ENCODE data around the gene GRN. TPM values are rescaled to one million over a fixed set of nuclear protein-coding genes. Genes with fewer than 3 reads are reported as not detected.

The GRN gene
- total RNA-seq, 1 experiment from 2014 or later, result 206 TPM

DNA sequence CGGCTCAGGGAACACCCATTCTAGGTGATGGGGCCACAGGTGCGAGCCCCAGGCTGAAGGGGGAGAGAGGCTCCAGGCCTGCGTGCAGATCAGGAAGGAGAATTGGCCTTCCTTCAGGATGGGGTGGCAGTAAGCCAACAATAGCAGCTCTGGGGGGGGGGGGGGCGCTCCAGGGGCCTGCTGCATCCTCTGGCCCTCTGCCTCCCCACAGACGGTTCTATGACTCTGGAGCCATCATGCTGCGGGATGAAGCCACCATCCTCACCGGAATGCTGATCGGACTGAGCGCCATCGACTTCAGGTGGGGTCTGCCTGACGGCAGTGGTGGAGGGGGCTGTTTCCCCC, 30.6 kb upstream of the GRN start:
- CTCF ChIA-PET, result interaction anchor here (1.3 kb wide), 1 partner anchor 17 kb away, joined by 3 read pairs; no protein-coding TSS in a partner anchor
- intact Hi-C loops (cut with micrococcal nuclease), result no loop called here

More for the DNA sequence above, 30.6 kb upstream of the GRN start:
- H3K27me3 ChIP-seq (ENCODE audit: insufficient read depth, low read length), result no peaks in the 10 kb centered on the region
- H4K20me1 ChIP-seq (ENCODE audit: insufficient read depth), result no peaks in the 10 kb centered on the region
- peak overlapping the region; percentile 38 to 53 for H3K4me3 ChIP-seq (replicated peaks in 1 of 2; ENCODE audit: low read depth in 1 of 2, low read length in 2 of 2)
- no peak overlapping the region for H3K27ac ChIP-seq (ENCODE audit: low read depth, low read length)
- no peak overlapping the region for H2AFZ ChIP-seq (ENCODE audit: low read depth, low read length, poor library complexity, severe bottlenecking)
- DNase-seq (ENCODE audit: low read depth, low spot score), result no peak
- no peaks in the 10 kb centered on the region for H3K9me3 ChIP-seq (ENCODE audit: control insufficient read depth in 1 of 2, insufficient read depth in 1 of 2, low read depth in 1 of 2, low read length in 2 of 2)
- POLR2A ChIA-PET, result interaction anchor here (1.1 kb wide), 1 partner anchor 10 kb away, joined by 3 read pairs; no protein-coding TSS in a partner anchor
- BruUV-seq (replicated peaks), result no TSS peak
- H3K4me1 ChIP-seq (ENCODE audit: control insufficient read depth in 1 of 2, insufficient read depth in 2 of 2, low read length in 2 of 2), result peaks cover 2 to 42% of the 10 kb centered on the region in 2 experiments; a peak in 2 of 4 replicates
- no peak for TF ChIP-seq ZFX (IDR thresholded peaks at IDR 0.05)
- TF ChIP-seq POLR2AphosphoS5 (IDR thresholded peaks at IDR 0.05; ENCODE audit: low read depth, low read length), result no peak
- no peak for TF ChIP-seq CBX3 (IDR thresholded peaks at IDR 0.05; ENCODE audit: low read depth)
- TF ChIP-seq, protein P1, sequence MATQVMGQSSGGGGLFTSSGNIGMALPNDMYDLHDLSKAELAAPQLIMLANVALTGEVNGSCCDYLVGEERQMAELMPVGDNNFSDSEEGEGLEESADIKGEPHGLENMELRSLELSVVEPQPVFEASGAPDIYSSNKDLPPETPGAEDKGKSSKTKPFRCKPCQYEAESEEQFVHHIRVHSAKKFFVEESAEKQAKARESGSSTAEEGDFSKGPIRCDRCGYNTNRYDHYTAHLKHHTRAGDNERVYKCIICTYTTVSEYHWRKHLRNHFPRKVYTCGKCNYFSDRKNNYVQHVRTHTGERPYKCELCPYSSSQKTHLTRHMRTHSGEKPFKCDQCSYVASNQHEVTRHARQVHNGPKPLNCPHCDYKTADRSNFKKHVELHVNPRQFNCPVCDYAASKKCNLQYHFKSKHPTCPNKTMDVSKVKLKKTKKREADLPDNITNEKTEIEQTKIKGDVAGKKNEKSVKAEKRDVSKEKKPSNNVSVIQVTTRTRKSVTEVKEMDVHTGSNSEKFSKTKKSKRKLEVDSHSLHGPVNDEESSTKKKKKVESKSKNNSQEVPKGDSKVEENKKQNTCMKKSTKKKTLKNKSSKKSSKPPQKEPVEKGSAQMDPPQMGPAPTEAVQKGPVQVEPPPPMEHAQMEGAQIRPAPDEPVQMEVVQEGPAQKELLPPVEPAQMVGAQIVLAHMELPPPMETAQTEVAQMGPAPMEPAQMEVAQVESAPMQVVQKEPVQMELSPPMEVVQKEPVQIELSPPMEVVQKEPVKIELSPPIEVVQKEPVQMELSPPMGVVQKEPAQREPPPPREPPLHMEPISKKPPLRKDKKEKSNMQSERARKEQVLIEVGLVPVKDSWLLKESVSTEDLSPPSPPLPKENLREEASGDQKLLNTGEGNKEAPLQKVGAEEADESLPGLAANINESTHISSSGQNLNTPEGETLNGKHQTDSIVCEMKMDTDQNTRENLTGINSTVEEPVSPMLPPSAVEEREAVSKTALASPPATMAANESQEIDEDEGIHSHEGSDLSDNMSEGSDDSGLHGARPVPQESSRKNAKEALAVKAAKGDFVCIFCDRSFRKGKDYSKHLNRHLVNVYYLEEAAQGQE (IDR thresholded peaks at IDR 0.05; ENCODE audit: low read depth), result no peak
- TF ChIP-seq FOSL1 (IDR thresholded peaks at IDR 0.05; ENCODE audit: low read depth), result no peak
- TF ChIP-seq ZNF274 (IDR thresholded peaks at IDR 0.05; ENCODE audit: low read depth, low read length), result no peak
- H3K9me2 ChIP-seq (ENCODE audit: insufficient read depth), result no peaks in the 10 kb centered on the region
- 0 out of 4 replicates have a peak, but pooled peaks cover 0 to 3% of the 10 kb centered on the region in 2 experiments for H3K36me3 ChIP-seq (ENCODE audit: control insufficient read depth in 1 of 2, insufficient read depth in 2 of 2, low read length in 2 of 2)
- H3K79me2 ChIP-seq (ENCODE audit: insufficient read depth, low read length), result no peaks in the 10 kb centered on the region
- RAD21 ChIA-PET (ENCODE audit: low non-redundant PET in 1 of 2, low total read pairs in 2 of 2, uncharacterized antibody in 2 of 2, unreplicated experiment in 2 of 2), result no interaction called here
- peak overlapping the region; percentile 73 for H3K4me2 ChIP-seq (ENCODE audit: low read length)
- no peak for ATAC-seq
- no peak overlapping the region for H3K9ac ChIP-seq (ENCODE audit: low read length)

All from HCT116 (cell line).